Gastroesophageal sphincter (tissue), 3 donors: ENCODE data around the gene CDH24.

Source experiments
- POLR2AphosphoS5 ChIP-seq: sonication (generic); formaldehyde crosslinking; IDR thresholded peaks from one replicate; pipeline ENCODE4 v1.6.1; 2017; ENCODE audit warnings: antibody characterized with exemption
- TF ChIP-seq, protein P1 (sequence below), 4 experiments: fragments of 200-600 bp in 2 of 4; fragments of 450-650 bp in 2 of 4; sonication (generic) in 1 of 4; IDR thresholded peaks; one replicate each; pipeline ENCODE4 v1.5.1; 2017 to 2019; ENCODE audit warnings: antibody characterized with exemption in 4 of 4, mild to moderate bottlenecking in 2 of 4, moderate library complexity in 2 of 4

DNA sequence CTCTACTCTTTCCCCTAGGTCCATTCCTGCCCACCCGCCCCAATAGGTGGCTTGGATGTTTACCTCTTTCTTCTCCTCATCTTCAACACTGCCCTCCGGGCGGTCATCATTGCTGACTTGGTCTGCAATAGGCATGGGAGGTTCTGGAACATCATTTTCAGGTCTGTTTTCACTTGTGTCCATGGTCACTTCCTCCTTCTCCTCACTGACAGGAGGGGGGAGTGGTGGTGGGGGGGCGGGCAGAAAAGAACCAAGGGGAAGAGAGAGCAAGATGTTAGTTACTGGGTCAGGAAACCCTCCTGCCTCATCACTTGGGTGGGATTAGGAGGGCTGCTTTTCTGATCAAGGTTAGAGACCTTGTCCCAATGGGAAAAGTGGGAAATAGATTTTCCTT lies 12.1 kb upstream of the CDH24 start:
- TF ChIP-seq, protein P1, sequence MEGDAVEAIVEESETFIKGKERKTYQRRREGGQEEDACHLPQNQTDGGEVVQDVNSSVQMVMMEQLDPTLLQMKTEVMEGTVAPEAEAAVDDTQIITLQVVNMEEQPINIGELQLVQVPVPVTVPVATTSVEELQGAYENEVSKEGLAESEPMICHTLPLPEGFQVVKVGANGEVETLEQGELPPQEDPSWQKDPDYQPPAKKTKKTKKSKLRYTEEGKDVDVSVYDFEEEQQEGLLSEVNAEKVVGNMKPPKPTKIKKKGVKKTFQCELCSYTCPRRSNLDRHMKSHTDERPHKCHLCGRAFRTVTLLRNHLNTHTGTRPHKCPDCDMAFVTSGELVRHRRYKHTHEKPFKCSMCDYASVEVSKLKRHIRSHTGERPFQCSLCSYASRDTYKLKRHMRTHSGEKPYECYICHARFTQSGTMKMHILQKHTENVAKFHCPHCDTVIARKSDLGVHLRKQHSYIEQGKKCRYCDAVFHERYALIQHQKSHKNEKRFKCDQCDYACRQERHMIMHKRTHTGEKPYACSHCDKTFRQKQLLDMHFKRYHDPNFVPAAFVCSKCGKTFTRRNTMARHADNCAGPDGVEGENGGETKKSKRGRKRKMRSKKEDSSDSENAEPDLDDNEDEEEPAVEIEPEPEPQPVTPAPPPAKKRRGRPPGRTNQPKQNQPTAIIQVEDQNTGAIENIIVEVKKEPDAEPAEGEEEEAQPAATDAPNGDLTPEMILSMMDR (IDR thresholded peaks at IDR 0.05) = no peak
- no peak for TF ChIP-seq POLR2AphosphoS5
